HG02759 (cell line): Measurements from ENCODE around the gene LSP1.
A peak's percentile ranks its signal among the peaks of the same experiment; 100 is the strongest.
"Not testable (repeated sequence)": the region's sequence is repeated elsewhere in the genome, so short reads cannot be mapped to it uniquely, and the experiment has no call there.

Source experiments
- ATAC-seq: cut with Tn5 transposase; IDR thresholded peaks from one replicate; pipeline ENCODE4 v1.9.1; 2021; ENCODE audit warnings: mild to moderate bottlenecking, moderate library complexity; ENCODE audit not compliant: unreplicated experiment

LSP1 gene, protein sequence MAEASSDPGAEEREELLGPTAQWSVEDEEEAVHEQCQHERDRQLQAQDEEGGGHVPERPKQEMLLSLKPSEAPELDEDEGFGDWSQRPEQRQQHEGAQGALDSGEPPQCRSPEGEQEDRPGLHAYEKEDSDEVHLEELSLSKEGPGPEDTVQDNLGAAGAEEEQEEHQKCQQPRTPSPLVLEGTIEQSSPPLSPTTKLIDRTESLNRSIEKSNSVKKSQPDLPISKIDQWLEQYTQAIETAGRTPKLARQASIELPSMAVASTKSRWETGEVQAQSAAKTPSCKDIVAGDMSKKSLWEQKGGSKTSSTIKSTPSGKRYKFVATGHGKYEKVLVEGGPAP

DNA sequence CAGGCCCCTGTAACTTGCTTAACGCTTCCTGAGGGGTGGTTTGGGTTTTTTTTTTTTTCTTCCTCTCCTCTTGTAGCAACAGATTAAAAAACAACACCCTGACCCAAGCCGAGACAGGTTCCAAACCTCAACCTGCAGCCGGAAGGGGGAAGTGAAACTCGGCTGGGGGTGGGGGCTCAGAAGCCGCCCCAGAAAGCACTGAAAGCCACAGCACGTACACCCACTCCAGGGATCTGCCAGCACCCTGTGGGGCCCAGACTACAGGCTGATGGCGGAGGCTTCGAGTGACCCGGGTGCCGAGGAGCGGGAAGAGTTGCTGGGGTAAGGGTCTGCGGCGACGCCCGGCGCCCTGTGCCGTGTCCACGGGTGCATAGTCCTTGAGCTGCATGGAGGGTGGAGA lies at the start of gene LSP1:
Gene LSP1, plus strand, starts transcription at position 208 of the 400 bp plus-strand sequence. Its CDS starts 61 bp downstream, at position 269.
- ATAC-seq = peak; percentile 49

DNA sequence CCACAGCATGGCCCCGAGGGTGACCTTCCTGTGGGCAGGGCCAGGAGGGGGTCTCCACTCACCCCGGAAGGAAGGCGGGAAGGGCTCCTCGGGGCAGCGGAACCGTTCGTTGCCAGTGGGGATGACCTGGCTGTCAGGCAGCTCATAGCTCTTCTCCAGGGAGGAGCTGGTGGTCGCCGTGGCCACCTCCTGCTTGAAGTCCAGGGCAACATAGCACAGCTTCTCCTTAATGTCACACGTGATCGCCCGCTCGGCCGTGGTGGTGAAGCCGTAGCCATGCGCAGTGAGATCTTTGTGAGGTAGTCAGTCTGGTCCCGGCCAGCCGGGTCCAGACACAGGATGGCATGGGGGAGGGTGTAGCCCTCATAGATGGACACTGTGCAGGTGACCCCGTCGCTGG lies 49.6 kb upstream of the LSP1 start:
- ATAC-seq = no peak

DNA sequence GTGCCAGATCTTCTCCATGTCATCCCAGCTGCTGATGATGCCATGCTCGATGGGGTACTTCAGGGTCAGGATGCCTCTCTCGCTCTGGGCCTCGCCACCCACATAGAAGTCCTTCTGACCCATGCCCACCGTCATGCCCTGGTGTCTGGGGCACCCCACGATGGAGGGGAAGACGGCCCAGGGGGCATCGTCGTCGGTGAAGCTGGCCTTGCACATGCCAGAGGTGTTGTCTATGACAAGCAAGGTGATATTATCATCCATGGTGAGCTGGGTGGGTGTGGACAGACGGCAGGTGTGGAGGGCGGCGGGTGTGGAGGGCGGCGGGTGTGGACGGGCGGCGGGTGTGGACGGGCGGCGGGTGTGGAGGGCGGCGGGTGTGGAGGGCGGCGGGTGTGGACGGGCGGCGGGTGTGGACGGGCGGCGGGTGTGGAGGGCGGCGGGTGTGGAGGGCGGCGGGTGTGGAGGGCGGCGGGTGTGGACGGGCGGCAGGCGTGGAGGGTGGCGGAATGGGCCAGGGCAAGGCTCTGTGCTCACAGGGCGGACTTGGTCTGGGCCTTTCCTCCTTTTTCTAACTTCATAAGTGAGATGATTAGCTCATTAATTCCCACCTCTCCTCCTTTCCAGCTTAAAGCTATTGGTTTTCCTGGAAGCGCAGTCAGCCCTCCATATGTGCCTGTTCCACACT lies 48.9 kb upstream of the LSP1 start:
- ATAC-seq = not testable (repeated sequence)

DNA sequence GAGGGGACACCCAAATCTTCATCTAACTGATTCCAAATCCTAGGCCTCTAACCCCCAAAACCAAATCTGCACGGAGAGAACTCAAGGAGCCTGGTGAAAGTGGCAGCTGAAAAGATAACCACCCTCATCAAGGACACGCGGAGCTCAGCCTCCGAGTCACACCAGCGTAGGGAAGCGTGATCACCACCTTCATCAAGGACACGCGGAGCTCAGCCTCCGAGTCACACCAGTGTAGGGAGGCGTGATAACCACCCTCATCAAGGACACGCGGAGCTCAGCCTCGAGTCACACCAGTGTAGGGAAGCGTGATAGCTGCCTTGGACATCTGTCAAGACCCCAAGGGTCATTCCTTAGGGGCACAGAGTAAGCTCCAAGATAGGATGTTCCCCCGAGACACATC lies 47.4 kb upstream of the LSP1 start:
- no peak for ATAC-seq

DNA sequence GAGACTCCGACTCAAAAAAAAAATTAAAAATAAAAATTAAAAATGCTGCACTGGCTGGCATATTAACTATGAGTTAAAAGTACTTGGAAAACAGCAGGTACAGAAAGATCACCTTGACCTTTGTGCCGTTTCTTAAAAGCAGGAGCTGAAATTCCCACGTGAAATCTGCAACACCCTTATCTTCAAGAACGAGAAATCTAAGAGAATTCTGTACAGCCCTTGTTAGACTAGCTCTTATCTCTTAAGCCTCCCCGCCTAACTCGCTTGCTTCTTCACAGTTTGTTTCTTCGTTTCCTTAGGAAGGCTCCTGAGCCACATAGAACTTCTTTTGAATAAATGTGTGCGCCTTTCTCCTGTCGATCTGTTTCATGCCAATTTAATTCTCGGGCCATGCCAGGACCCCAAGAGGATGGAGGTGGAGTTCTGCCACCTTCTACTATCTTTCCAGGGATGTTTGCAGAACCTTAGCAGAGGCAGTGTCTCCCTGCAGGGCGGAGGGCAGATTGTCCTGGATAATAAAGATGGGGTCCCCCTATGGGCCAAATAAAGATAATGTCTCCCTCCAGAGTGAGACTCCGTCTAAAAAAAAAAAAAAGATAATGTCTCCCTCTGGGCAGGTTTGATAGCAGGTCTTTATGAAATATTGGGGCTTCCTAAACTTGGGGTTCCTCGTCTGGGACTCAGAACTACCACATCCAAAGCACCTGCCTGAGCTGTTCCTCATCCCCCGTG lies 45.5 kb upstream of the LSP1 start:
- no peak for ATAC-seq

DNA sequence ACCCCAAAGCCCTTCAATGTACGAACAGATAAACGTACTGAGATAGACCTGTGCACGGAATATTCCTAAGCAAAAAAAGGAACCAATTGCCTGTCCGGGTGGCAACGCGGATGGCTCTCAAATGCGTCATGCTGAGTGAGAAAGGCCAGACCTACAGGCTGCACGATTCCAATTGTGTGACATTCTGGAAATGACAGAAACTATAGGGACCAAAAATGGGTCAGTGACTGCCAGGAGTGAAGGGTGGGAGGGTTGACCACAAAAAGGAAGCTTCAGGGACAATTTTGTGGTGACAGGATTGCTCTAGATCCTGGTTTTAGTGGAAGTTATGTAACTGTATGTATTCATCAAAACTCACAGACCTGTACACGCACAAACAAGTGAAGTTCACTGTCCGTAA lies 42.1 kb upstream of the LSP1 start:
- no peak for ATAC-seq

DNA sequence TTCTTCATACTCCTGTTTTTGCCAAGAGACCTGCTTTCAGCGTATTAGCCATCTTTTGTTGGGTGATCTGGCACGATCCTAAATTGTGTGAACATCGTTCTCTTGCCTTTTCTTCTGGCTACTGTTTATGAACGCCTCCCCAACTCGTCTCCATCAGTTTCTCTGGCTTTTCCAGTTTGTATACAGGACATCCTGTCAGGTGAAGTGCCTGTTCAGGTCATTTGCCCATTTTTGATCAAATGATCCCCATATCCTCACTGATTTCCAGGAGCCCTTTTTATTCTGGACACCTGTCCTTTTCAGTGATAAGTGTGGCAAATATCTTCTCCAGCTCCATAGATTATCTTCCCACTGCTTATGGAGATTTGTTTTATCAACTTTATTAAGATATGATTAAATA lies 40.6 kb upstream of the LSP1 start:
- no peak for ATAC-seq

DNA sequence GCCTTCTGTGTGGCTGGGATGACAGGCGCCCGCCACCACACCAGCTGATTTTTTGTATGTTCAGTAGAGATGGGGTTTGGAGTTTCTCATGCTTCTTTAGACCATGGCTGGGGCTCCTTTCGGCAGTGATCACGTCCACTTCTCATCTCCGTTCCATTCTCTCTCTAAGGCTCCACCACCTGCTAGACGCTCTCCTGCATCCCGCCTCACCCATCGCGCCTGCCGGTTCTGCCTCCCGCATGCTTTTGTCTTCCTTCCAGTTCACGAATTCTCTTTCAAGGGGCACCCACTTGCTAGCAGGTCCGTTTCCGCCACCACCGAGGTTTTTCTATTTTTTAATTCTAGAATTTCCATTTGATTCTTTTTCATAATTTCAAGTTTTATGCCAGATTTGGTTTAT lies 40.1 kb upstream of the LSP1 start:
- ATAC-seq = no peak

DNA sequence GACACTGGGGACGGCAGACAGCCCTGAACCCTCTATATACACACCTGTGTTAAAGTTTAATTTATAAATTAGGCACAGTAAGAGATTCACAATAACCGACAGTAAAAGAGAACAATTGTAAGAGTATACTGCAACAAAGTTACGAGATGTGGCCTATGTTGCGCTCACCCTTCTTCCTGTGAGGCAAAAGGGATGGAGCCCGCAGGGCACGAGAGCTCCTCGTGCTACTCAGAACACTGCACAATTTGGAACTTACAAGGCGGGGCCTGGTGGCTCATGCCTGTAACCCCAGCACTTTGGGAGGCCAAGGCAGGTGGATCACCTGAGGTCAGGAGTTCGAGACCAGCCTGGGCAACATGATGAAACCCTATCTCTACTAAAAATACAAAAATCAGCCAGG lies 39.5 kb upstream of the LSP1 start:
- not testable (repeated sequence) for ATAC-seq

DNA sequence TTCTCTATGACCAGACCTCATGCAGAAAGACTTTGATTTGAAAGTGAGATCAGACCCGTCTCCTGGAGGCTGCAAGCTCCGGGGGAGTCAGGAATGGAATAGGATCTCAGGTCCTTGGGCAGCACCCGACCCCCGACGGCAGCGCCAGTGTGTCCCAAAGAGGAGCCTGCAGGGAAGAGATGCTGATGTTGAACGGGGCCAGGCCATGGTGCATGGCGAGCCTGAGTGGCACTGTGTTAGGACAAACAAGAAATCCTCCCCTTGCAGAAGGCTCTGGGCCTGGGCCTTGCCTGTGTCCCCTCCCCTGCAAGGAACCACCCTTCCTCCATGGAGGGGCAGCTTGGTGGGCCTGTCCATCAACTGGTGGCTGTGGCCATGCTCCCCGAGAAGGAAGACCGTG lies 38.2 kb upstream of the LSP1 start:
- ATAC-seq = no peak

DNA sequence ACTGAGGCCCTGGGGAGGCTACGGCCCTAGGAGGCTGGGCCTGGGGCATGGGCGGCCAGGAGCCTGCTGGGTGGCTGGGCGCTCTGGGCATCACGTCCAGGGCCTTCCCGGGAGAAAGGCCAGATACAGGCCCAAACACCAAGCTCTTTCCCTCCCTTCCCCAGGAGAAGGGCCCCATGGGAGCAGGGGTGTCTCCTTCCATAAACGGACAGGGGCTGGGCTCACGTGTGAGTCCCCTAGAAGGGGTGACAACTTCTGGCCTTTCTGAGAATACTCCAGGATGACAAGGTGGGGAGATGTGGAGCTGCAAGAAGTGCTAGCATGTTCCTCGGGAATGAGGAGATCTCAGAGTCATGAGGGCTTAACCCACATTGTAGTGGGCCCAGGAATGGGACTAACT lies 37.6 kb upstream of the LSP1 start:
- ATAC-seq = no peak

DNA sequence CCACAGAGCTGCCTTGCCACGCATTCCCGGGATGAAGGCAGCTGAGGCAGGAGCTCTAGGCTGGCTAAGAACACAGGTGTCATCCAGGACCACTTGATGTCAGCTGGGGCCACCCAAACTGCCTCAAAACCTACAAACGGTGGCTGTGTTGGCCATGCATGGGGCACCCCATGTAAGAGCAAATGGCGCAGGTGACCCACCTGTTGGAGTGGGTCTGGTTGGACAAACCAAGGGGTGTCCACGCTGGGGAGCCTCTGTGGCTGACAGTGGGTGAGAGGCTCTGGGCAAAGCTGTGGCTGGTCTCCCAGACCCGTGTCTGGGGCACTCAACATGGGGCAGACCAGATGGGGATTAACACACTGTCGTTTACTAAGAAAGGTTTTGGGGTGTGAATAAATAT lies 37.1 kb upstream of the LSP1 start:
- no peak for ATAC-seq

DNA sequence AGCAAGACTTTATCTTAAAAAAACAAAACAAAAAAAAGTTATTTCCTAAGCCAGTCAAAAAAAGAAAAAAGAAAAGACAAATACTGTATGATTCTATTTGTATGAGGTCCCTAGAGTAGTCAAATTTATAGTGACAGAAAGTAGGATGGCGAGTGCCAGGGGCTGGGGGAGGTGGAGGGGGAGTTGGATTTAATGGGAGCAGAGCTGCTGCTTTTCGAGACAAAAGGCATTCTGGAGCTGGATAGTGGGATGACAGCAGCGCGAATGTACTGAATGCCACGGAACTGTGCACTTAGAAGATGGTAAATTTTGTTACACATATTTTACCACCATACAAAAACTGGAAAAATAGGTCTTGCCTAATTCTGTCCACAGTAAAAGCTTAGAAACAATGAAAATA lies 35.9 kb upstream of the LSP1 start:
- no peak for ATAC-seq

DNA sequence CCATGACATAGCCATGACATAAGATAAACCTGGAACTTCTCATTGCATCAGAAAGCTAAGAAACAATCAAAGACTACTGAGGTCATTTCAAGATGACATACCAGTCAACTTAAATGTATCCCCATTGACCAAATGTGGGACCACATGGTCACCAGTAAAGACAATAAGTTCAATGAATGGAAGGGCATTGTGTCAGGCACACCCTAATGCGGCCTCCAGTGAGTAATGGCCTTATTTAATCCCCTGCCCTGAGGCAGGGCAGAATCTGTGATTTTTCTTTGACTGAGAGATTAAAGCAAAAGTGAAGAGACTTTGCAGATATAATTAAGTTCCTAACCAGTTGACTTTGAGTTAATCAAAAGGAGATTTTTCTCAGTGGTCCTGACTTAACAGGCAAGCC lies 35.4 kb upstream of the LSP1 start:
- ATAC-seq = no peak

DNA sequence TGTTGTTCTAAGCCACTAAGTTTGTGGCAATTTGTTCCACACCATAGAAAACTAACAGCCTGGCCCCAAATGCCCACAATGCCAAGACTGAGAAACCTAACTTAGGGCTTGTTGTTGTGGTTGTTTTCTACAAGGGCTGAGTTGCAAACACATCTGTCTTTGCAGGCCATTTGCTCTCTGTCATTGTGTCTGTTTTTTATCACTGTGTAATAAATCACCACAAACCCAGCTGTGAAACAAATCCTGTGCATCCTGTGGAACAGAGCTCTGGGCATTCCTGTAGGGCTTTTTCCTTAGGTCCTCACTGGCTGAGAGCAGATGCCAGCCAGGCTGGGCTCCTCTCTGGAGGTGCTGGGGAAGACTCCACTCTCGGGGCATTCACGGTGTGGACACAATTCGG lies 33.8 kb upstream of the LSP1 start:
- no peak for ATAC-seq

DNA sequence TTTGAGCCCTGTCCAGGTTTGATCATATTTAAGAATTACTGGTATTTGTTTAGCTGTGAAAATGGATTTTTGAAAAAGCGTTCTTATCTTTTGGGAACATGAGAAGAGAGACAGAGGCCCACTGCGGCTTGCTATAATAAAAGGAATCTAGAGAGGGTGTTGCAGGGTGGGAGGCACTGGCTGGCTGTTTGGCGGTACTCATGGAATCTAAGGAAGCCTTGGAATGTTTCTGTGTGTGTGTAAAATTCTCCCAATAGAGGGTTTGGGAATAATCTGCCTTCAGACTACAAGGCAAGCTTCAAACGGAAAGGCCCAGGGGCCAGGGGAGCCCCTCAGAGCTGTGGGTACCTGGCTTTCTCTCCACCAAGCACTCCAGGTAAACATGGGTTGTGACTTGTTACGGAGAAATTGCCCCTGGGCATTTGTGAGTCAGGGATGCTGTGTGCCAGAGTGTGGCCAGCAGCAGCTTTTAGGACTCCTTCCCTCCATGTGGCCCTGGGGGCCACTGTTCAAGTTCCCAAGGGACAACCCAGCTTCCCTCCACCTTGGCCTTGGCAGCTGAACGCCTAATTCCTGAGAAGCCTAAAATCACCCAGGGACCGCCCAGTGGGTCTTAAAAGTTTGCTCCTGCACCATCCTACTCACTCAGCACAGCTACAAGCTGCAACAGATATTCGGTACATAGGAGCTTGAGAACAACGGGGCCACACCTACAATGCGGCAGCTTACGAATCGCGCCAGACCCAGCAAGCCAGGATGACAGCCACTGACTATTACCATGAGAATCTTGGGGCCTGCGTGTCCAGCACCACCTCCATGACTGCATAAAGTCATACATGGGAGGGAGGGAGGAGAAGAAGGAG lies 32.2 kb upstream of the LSP1 start:
- ATAC-seq = no peak

DNA sequence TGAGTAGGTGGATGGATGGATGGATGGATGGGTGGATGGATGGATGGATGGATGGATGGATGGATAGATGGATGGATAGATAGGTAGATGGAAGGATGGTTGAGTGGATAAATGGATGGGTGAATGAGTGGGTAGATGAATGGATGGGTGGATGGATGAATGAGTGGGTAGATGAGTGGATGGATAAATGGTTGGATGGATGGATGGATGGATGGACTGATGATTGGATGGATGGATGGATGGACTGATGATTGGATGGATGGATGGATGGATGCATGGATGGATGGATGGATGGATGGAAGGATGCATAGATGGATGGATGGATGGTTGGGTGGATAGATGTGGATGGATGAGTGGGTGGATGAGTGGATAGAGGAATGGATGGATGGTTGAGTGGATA lies 31.3 kb upstream of the LSP1 start:
- no peak for ATAC-seq

DNA sequence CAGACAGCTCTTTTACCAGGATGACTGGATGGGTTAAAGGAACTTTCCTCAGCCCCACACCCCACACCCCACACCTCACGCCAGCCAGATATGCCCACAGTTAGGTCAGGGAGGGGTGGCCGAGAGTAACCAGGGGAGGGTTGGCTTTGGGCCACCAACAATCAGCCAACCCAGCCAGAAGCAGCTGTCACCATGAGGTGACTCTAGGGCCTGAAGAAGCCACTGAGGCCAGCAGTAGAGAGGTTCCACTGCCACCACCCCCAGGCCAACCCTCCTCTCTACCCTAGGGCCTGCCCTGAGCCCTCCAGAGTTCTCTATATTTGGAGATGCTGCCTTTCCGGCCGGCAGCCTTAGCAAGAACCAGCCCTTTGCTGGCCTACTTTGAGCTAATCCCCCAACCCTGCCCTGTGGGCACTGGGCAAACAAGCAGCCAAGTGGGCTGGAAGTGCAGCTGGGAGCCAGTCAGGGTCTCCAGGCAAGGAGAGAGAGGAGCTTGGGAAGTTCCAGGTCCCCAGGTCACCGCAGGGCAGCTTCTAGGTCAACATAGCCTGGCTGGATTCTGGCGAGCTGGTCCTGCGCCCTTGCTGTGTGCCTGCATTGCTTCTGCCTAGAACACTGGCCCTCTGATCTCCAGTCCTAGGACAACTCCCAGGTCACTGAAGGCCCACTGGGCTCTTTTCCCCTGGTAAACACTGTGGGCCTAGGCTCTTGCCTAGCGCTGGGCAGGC lies 30.1 kb upstream of the LSP1 start:
- ATAC-seq = no peak

DNA sequence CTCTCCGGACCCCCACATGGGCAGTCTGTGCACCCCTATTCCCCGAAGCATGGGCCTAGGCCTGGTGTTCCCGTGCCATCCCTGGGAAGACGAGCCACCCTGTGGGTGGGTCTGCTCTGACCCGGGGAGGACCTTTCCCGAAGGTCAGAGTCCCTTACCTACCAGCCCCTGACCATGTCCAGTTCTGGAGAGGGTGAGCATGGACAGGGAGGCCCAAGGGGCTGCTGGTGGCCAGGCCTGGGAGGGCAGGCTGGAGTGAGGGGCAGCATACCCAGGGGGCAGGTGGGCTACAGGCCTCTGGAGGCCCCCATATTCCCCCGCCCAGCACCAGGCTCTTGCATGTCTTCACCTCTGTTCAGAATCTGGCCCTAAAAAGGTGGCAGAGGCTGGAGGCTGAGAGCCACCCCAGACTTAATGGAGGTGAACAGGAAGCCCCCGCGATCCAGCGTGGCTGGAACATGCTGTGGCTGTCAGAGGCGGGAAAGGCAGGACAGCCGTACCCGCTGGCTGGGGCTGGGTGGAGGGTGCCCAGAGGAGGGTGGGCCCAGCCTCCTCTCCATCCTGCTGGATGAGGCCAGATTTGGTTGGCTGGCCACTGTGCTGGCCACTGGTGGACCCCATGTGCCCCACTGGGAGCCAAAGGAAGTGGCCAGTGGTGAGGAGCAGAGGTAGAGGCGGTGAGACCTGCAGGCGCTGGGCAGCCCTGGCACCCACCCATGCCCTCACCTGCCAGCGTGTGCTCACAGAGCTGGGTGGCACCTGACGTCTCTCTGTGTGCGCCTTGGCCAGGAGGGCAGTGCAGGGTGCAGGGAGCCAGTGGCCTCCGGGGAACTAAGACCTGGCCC lies 29.3 kb upstream of the LSP1 start:
- ATAC-seq = no peak
